Activated CD4-positive, alpha-beta T cell treated with anti-CD3 and anti-CD28 coated beads for 48 hours (primary cell): Measurements from ENCODE around the gene DDX18.

ENCODE experiments used
- DNase-seq: peaks from one replicate; pipeline ENCODE4 v3.0.0-alpha.2; 2020

Gene DDX18

GRCh38 chr2:117835990-117836760, 21.7 kb downstream of the DDX18 start:
- DNase-seq: peak; percentile 71

- DNase-seq: no peak
Observed at GRCh38 chr2:117845304-117845703, 30.8 kb downstream of the DDX18 start.

- DNase-seq: no peak
Observed at GRCh38 chr2:117850015-117850414, 35.5 kb downstream of the DDX18 start.

- DNase-seq: no peak
Observed at GRCh38 chr2:117850461-117850860, 36.0 kb downstream of the DDX18 start.

GRCh38 chr2:117851969-117852368, 37.5 kb downstream of the DDX18 start:
- DNase-seq: no peak

- DNase-seq: no peak
Observed at GRCh38 chr2:117853316-117853715, 38.8 kb downstream of the DDX18 start.

- DNase-seq: no peak
Observed at GRCh38 chr2:117853873-117854272, 39.4 kb downstream of the DDX18 start.

GRCh38 chr2:117854610-117855009, 40.1 kb downstream of the DDX18 start:
- DNase-seq: no peak

GRCh38 chr2:117855886-117856285, 41.4 kb downstream of the DDX18 start:
- no peak for DNase-seq

- DNase-seq: no peak
Observed at GRCh38 chr2:117856415-117857210, 42.1 kb downstream of the DDX18 start.

- no peak for DNase-seq
Observed at GRCh38 chr2:117858336-117858735, 43.8 kb downstream of the DDX18 start.

GRCh38 chr2:117858892-117859531, 44.5 kb downstream of the DDX18 start:
- DNase-seq: no peak

GRCh38 chr2:117859532-117859911, 45.0 kb downstream of the DDX18 start:
- no peak for DNase-seq

GRCh38 chr2:117859924-117860647, 45.6 kb downstream of the DDX18 start:
- no peak for DNase-seq

- DNase-seq: no peak
Observed at GRCh38 chr2:117862459-117862858, 48.0 kb downstream of the DDX18 start.

GRCh38 chr2:117875786-117876185, 61.3 kb downstream of the DDX18 start:
- DNase-seq: no peak

GRCh38 chr2:117879003-117879402, 64.5 kb downstream of the DDX18 start:
- DNase-seq: no peak
